HCEC 1CT (cell line): ENCODE results near the gene NBEA.

Source experiments
- DNase-seq: peaks from one replicate; pipeline ENCODE4 v3.0.0-alpha.2; 2017

The NBEA gene

GRCh38 chr13:35530581-35530980, 588.5 kb downstream of the NBEA start:
- no peak for DNase-seq

- DNase-seq, result no peak
Observed at GRCh38 chr13:35531526-35531925, 589.5 kb downstream of the NBEA start.

- DNase-seq, result no peak
Observed at GRCh38 chr13:35534343-35534742, 592.3 kb downstream of the NBEA start.

- no peak for DNase-seq
Observed at GRCh38 chr13:35548790-35549189, 606.7 kb downstream of the NBEA start.

- DNase-seq, result no peak
Observed at GRCh38 chr13:35549481-35549880, 607.4 kb downstream of the NBEA start.

GRCh38 chr13:35552172-35552844, 610.2 kb downstream of the NBEA start:
- no peak for DNase-seq

GRCh38 chr13:35554972-35555623, 613.0 kb downstream of the NBEA start:
- no peak for DNase-seq

GRCh38 chr13:35557475-35557874, 615.4 kb downstream of the NBEA start:
- no peak for DNase-seq

- DNase-seq, result no peak
Observed at GRCh38 chr13:35561540-35561939, 619.5 kb downstream of the NBEA start.

- no peak for DNase-seq
Observed at GRCh38 chr13:35565273-35565672, 623.2 kb downstream of the NBEA start.

- DNase-seq, result no peak
Observed at GRCh38 chr13:35566340-35566739, 624.3 kb downstream of the NBEA start.

GRCh38 chr13:35567406-35567980, 625.4 kb downstream of the NBEA start:
- no peak for DNase-seq

- DNase-seq, result no peak
Observed at GRCh38 chr13:35573639-35574038, 631.6 kb downstream of the NBEA start.

GRCh38 chr13:35592457-35592856, 650.4 kb downstream of the NBEA start:
- no peak for DNase-seq

- no peak for DNase-seq
Observed at GRCh38 chr13:35593651-35594050, 651.6 kb downstream of the NBEA start.

- DNase-seq, result no peak
Observed at GRCh38 chr13:35594096-35594495, 652.0 kb downstream of the NBEA start.

- no peak for DNase-seq
Observed at GRCh38 chr13:35595181-35595580, 653.1 kb downstream of the NBEA start.

- DNase-seq, result no peak
Observed at GRCh38 chr13:35596321-35597030, 654.4 kb downstream of the NBEA start.

- no peak for DNase-seq
Observed at GRCh38 chr13:35597451-35597850, 655.4 kb downstream of the NBEA start.

- DNase-seq, result no peak
Observed at GRCh38 chr13:35598233-35598632, 656.2 kb downstream of the NBEA start.

GRCh38 chr13:35598790-35599369, 656.8 kb downstream of the NBEA start:
- no peak for DNase-seq

- DNase-seq, result no peak
Observed at GRCh38 chr13:35599384-35599783, 657.3 kb downstream of the NBEA start.

- DNase-seq, result no peak
Observed at GRCh38 chr13:35600137-35600536, 658.1 kb downstream of the NBEA start.
